Coronary artery (tissue), 2 donors: ENCODE data around the gene F2RL3.

Experiments
- DNase-seq: peaks from one replicate; pipeline ENCODE4 v3.0.0-alpha.2; 2017; ENCODE audit warnings: low spot score
- H3K27ac ChIP-seq, 2 donors: fragments of 200-600 bp; sonication (generic); one replicate each; pipeline ENCODE4 v1.5.1; 2016 to 2019
- H3K4me3 ChIP-seq: fragments of 200-600 bp; sonication (generic); 2 replicates; pipeline ENCODE4 v1.5.1; 2016; ENCODE audit warnings: mild to moderate bottlenecking, moderate library complexity
- TF ChIP-seq, protein P1 (sequence below): fragments of 200-600 bp; sonication (generic); IDR thresholded peaks from one replicate; pipeline ENCODE4 v1.5.1; 2019; ENCODE audit warnings: antibody characterized with exemption

The F2RL3 gene

DNA sequence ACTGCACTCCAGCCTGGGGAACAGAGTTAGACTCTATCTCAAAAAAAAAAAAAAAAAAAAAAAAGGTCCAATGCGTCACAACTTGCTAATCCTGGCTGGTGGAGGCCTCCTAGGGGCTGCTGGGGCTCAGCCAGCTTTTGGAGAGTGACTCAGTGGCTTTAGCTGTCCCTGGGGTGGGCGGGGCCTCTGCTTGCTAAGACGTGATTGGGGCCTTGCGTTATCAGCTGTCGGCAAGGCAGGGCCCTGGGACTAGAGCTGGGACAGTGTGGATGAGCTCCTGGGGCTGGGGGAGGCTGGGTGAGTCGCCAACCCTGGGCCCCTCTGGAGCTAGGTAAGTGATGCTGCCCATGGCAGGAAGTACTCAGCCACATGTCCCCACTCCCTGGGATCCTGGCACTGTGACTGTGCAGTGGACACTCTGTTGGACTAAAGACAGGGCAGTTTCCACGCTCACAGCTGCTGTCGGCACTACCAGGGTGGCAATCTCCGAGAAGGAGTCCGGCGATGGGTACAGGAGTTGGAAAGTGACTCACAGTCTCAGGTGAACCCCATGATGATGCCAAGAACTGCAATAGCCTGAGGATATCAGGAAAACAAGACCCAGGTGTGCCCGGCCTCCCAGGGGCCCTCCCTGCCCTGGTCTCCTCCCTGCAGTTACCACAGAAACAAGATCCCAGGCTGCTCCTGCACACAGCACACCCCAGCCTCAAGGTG is 32.2 kb downstream of the F2RL3 start:
- TF ChIP-seq, protein P1, sequence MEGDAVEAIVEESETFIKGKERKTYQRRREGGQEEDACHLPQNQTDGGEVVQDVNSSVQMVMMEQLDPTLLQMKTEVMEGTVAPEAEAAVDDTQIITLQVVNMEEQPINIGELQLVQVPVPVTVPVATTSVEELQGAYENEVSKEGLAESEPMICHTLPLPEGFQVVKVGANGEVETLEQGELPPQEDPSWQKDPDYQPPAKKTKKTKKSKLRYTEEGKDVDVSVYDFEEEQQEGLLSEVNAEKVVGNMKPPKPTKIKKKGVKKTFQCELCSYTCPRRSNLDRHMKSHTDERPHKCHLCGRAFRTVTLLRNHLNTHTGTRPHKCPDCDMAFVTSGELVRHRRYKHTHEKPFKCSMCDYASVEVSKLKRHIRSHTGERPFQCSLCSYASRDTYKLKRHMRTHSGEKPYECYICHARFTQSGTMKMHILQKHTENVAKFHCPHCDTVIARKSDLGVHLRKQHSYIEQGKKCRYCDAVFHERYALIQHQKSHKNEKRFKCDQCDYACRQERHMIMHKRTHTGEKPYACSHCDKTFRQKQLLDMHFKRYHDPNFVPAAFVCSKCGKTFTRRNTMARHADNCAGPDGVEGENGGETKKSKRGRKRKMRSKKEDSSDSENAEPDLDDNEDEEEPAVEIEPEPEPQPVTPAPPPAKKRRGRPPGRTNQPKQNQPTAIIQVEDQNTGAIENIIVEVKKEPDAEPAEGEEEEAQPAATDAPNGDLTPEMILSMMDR = no peak
- no peak for DNase-seq

GRCh38 chr19:16921766-16922591 is 33.2 kb downstream of the F2RL3 start:
- TF ChIP-seq, protein P1 = no peak
- no peak for DNase-seq
- H3K4me3 ChIP-seq = no peak overlapping the region
- no peak overlapping the region for H3K27ac ChIP-seq

More for the DNA sequence above, 32.2 kb downstream of the F2RL3 start:
- no peak overlapping the region for H3K4me3 ChIP-seq
- no peak overlapping the region for H3K27ac ChIP-seq

GRCh38 chr19:16922592-16922934 is 33.8 kb downstream of the F2RL3 start:
- Histone ChIP-seq H3K4me3 (no peak overlapping the region), H3K27ac (no peak overlapping the region)
- DNase-seq = no peak
- TF ChIP-seq, protein P1 = no peak

GRCh38 chr19:16922949-16923348 is 34.1 kb downstream of the F2RL3 start:
- H3K27ac ChIP-seq = no peak overlapping the region
- H3K4me3 ChIP-seq = no peak overlapping the region
- DNase-seq = no peak
- TF ChIP-seq, protein P1 = no peak

GRCh38 chr19:16927883-16928282 is 39.1 kb downstream of the F2RL3 start:
- TF ChIP-seq, protein P1 = no peak
- Histone ChIP-seq H3K27ac (no peak overlapping the region), H3K4me3 (no peak overlapping the region)
- DNase-seq = no peak

DNA sequence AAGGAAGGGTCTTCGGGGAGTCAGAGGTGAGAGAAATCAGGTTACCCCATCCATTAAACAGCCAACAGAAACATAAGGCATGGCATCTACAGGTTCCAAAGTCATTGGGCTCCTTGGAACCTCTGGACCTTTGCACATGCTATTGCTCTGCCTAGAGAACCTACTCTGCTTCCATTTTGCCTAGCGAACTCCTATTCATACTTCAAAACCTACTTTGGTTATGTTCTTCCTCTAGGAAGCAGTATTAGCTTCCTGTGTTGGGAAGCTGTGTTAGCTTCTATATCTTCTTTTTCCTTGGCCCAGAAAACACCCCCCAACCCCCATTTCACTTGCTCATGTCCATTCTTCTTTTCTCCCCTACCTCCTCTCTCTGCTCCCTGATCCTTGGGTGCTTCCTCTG is 39.6 kb downstream of the F2RL3 start:
- Histone ChIP-seq H3K4me3 (no peak overlapping the region), H3K27ac (no peak overlapping the region)
- DNase-seq = no peak
- TF ChIP-seq, protein P1 = no peak

DNA sequence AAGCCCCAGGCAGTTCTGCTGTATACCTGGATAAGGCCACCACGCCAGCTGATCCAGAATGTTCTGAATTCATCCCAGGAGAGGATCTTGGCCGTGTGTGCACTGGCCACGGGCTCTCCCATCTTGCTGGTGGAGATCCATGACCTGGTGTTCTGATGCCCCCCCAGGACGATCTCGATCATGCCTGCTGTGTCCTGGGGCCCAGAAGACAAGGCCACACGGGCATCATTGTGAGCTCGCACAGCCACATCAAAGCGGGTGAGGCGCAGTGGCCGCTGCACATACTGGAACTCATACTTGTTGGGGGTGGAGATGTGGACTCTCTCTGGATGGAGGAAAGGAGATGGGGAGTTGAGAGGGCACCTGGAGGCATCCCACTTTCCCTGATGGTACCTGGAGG is 40.1 kb downstream of the F2RL3 start:
- DNase-seq = no peak
- TF ChIP-seq, protein P1 = no peak
- Histone ChIP-seq H3K4me3 (no peak overlapping the region), H3K27ac (no peak overlapping the region)
